HG03045 (cell line): ENCODE measurements around the gene COMMD6.

ENCODE experiments used
- ATAC-seq: cut with Tn5 transposase; IDR thresholded peaks from one replicate; pipeline ENCODE4 v1.9.1; 2021; ENCODE audit warnings: mild to moderate bottlenecking, moderate library complexity; ENCODE audit not compliant: unreplicated experiment

Gene COMMD6

GRCh38 chr13:75533861-75534260, 3.8 kb downstream of the COMMD6 start:
- no peak for ATAC-seq

GRCh38 chr13:75530549-75530961, 7.1 kb downstream of the COMMD6 start:
- no peak for ATAC-seq

GRCh38 chr13:75521956-75522355, 15.7 kb downstream of the COMMD6 start:
- ATAC-seq, result no peak

- ATAC-seq, result no peak
Measured at GRCh38 chr13:75518439-75519088, 19.1 kb downstream of the COMMD6 start.

GRCh38 chr13:75514080-75514995, 23.3 kb downstream of the COMMD6 start:
- no peak for ATAC-seq

GRCh38 chr13:75513271-75513670, 24.4 kb downstream of the COMMD6 start:
- ATAC-seq, result no peak

- ATAC-seq, result peak; percentile 86
Measured at GRCh38 chr13:75512253-75512652, 25.4 kb downstream of the COMMD6 start.

GRCh38 chr13:75511051-75511625, 26.5 kb downstream of the COMMD6 start:
- no peak for ATAC-seq

GRCh38 chr13:75508002-75508548, 29.6 kb downstream of the COMMD6 start:
- ATAC-seq, result no peak

GRCh38 chr13:75507027-75508001, 30.3 kb downstream of the COMMD6 start:
- no peak for ATAC-seq

GRCh38 chr13:75506018-75506417, 31.6 kb downstream of the COMMD6 start:
- no peak for ATAC-seq

GRCh38 chr13:75505327-75505726, 32.3 kb downstream of the COMMD6 start:
- no peak for ATAC-seq

- ATAC-seq, result no peak
Measured at GRCh38 chr13:75495938-75496337, 41.7 kb downstream of the COMMD6 start.

GRCh38 chr13:75494491-75494890, 43.1 kb downstream of the COMMD6 start:
- ATAC-seq, result no peak

- no peak for ATAC-seq
Measured at GRCh38 chr13:75493156-75493555, 44.5 kb downstream of the COMMD6 start.

GRCh38 chr13:75492389-75492788, 45.3 kb downstream of the COMMD6 start:
- ATAC-seq, result no peak

GRCh38 chr13:75491376-75491775, 46.3 kb downstream of the COMMD6 start:
- no peak for ATAC-seq

- ATAC-seq, result peak; percentile 78
Measured at GRCh38 chr13:75489502-75490263, 48.0 kb downstream of the COMMD6 start.
